ENCODE data around the gene FOCAD.
A peak's percentile ranks its signal among the peaks of the same experiment; 100 is the strongest.
"Not testable (repeated sequence)": the region's sequence is repeated elsewhere in the genome, so short reads cannot be mapped to it uniquely, and the experiment has no call there.

FOCAD gene

GRCh38 chr9:20884985-20885593 is 201.0 kb downstream of the FOCAD start:
- DNase-seq (ENCODE audit: low read depth), result peak; percentile 23

- DNase-seq (ENCODE audit: low read depth), result no peak
These were observed 215.0 kb downstream of the FOCAD start for GRCh38 chr9:20898885-20899554.

GRCh38 chr9:20903212-20903611 is 219.2 kb downstream of the FOCAD start:
- no peak for DNase-seq (ENCODE audit: low read depth)

GRCh38 chr9:20904995-20905394 is 220.9 kb downstream of the FOCAD start:
- no peak for DNase-seq (ENCODE audit: low read depth)

- DNase-seq (ENCODE audit: low read depth), result no peak
These were observed 222.3 kb downstream of the FOCAD start for GRCh38 chr9:20906326-20906725.

- no peak for DNase-seq (ENCODE audit: low read depth)
These were observed 224.4 kb downstream of the FOCAD start for GRCh38 chr9:20908461-20908860.

GRCh38 chr9:20914556-20914955 is 230.5 kb downstream of the FOCAD start:
- no peak for DNase-seq (ENCODE audit: low read depth)

- DNase-seq (ENCODE audit: low read depth), result no peak
These were observed 237.3 kb downstream of the FOCAD start for GRCh38 chr9:20921362-20921761.

GRCh38 chr9:20925256-20926045 is 241.4 kb downstream of the FOCAD start:
- DNase-seq (ENCODE audit: low read depth), result no peak

- no peak for DNase-seq (ENCODE audit: low read depth)
These were observed 245.2 kb downstream of the FOCAD start for GRCh38 chr9:20929276-20929675.

GRCh38 chr9:20930836-20931235 is 246.8 kb downstream of the FOCAD start:
- DNase-seq (ENCODE audit: low read depth), result no peak

- no peak for DNase-seq (ENCODE audit: low read depth)
These were observed 256.6 kb downstream of the FOCAD start for GRCh38 chr9:20940447-20941173.

- DNase-seq (ENCODE audit: low read depth), result peak; percentile 17
These were observed 257.2 kb downstream of the FOCAD start for GRCh38 chr9:20941174-20941690.

- DNase-seq (ENCODE audit: low read depth), result no peak
These were observed 260.4 kb downstream of the FOCAD start for GRCh38 chr9:20944507-20944906.

- no peak for DNase-seq (ENCODE audit: low read depth)
These were observed 261.2 kb downstream of the FOCAD start for GRCh38 chr9:20945269-20945668.

GRCh38 chr9:20945856-20946255 is 261.8 kb downstream of the FOCAD start:
- no peak for DNase-seq (ENCODE audit: low read depth)

- no peak for DNase-seq (ENCODE audit: low read depth)
These were observed 264.6 kb downstream of the FOCAD start for GRCh38 chr9:20948703-20949102.

- no peak for DNase-seq (ENCODE audit: low read depth)
These were observed 266.6 kb downstream of the FOCAD start for GRCh38 chr9:20950707-20951106.

- DNase-seq (ENCODE audit: low read depth), result no peak
These were observed 278.6 kb downstream of the FOCAD start for GRCh38 chr9:20962536-20963225.

GRCh38 chr9:20972684-20973083 is 288.6 kb downstream of the FOCAD start:
- DNase-seq (ENCODE audit: low read depth), result no peak

GRCh38 chr9:20973246-20973947 is 289.3 kb downstream of the FOCAD start:
- not testable (repeated sequence) for DNase-seq (ENCODE audit: low read depth)

All from activated T-helper 1 cell treated with Interleukin-2 at 50 U/mL for 16 hours (primary cell).